K562 (cell line): ENCODE data around the gene OMP. TPM values are rescaled to one million over a fixed set of nuclear protein-coding genes. Genes with fewer than 3 reads are reported as not detected.

ENCODE experiments used
- ATAC-seq: fragments of 200-7000 bp; cut with Tn5 transposase; 3 replicates; pipeline ENCODE4 v1.9.1; 2020; ENCODE audit warnings: moderate library complexity
- BruUV-seq: library from RNA; stranded (reverse); fragments of 400-500 nt; replicated peaks from 2 replicates; lab custom pipeline; 2021; lab: Mats Ljungman, UMichigan
- CTCF ChIA-PET: fragments of 300-600 bp; formaldehyde crosslinking; extraction: SDS; loops from one replicate; lab custom pipeline; 2021; ENCODE audit warnings: low intra/inter-chr PET ratio; lab: Yijun Ruan, JAX
- POLR2A ChIA-PET: fragments of 300-600, 350-650 bp; sonication (Branson Sonifier 250); formaldehyde crosslinking; extraction: SDS; loops from one replicate; lab custom pipeline; 2021; ENCODE audit warnings: antibody characterized with exemption, inconsistent platforms; lab: Yijun Ruan, JAX
- DNase-seq, 4 experiments: peaks; one replicate each; pipeline versions ENCODE4 v3.0.0 to v3.0.0-alpha.2; 2011 to 2018; ENCODE audit warnings: low spot score in 3 of 4, mixed read lengths in 3 of 4; ENCODE audit errors: extremely low read depth in 1 of 4
- FAIRE-seq: peaks from 2 replicates; lab custom pipeline; 2011; peaks lifted over from hg19 to GRCh38; lab: Jason Lieb, UNC
- H2AFZ ChIP-seq: 2 replicates; pipeline ENCODE4 v1.6.0; 2011; ENCODE audit warnings: low read depth, low read length, control low read depth, inconsistent platforms
- H3K27ac ChIP-seq: fragments of 200-600 bp; 3 replicates; pipeline ENCODE4 v1.8.0; 2011; ENCODE audit warnings: low read depth, mild to moderate bottlenecking, control low read depth, inconsistent platforms, low read length, moderate library complexity, mixed read lengths; ENCODE audit errors: extremely low read depth
- H3K27me3 ChIP-seq, 2 experiments: fragments of 300-600 bp in 1 of 2; 2 replicates in 1 of 2; 3 replicates in 1 of 2; pipeline versions ENCODE4 v1.6.0 to v1.8.0; 2011; ENCODE audit warnings: inconsistent platforms in 2 of 2, low read length in 2 of 2, mild to moderate bottlenecking in 1 of 2, mixed read lengths in 1 of 2, moderate library complexity in 1 of 2; ENCODE audit not compliant: control insufficient read depth in 2 of 2, insufficient read depth in 2 of 2
- H3K36me3 ChIP-seq: fragments of 300-600 bp; 3 replicates; pipeline ENCODE4 v1.8.0; 2011; ENCODE audit warnings: mild to moderate bottlenecking, low read length, inconsistent platforms; ENCODE audit not compliant: control insufficient read depth, insufficient read depth
- H3K4me1 ChIP-seq, 2 experiments: fragments of 200-600 bp in 1 of 2; replicated peaks in 1 of 2; 2 replicates in 1 of 2; 3 replicates in 1 of 2; pipeline versions ENCODE4 v1.5.1 to v1.8.0; 2011; ENCODE audit warnings: inconsistent platforms in 2 of 2, low read length in 2 of 2, mild to moderate bottlenecking in 1 of 2, mixed read lengths in 1 of 2, moderate library complexity in 1 of 2; ENCODE audit not compliant: control insufficient read depth in 2 of 2, insufficient read depth in 2 of 2
- H3K4me2 ChIP-seq: 2 replicates; pipeline ENCODE4 v1.6.1; 2011; ENCODE audit warnings: low read length, control low read depth, inconsistent platforms, mixed read lengths; ENCODE audit not compliant: insufficient read depth
- H3K4me3 ChIP-seq: fragments of 200-600 bp; sonication (generic), shearing (Covaris generic); 2 replicates; pipeline ENCODE4 v1.5.1; 2016; ENCODE audit warnings: control low read depth, inconsistent platforms
- H3K79me2 ChIP-seq: fragments of 200-600 bp; 3 replicates; pipeline ENCODE4 v1.8.0; 2011; ENCODE audit warnings: low read length, inconsistent platforms; ENCODE audit not compliant: control insufficient read depth, insufficient read depth
- H3K9ac ChIP-seq, 2 experiments: 2 replicates each; pipeline versions ENCODE4 v1.6.0 to v1.6.1; 2011; ENCODE audit warnings: low read depth in 2 of 2, low read length in 2 of 2, control low read depth in 1 of 2, inconsistent platforms in 1 of 2, mild to moderate bottlenecking in 1 of 2, mixed read lengths in 1 of 2; ENCODE audit not compliant: insufficient read depth in 1 of 2
- H3K9me1 ChIP-seq: one replicate; pipeline ENCODE4 v1.6.0; 2011; ENCODE audit warnings: inconsistent platforms, mild to moderate bottlenecking, low read length, moderate library complexity; ENCODE audit not compliant: control insufficient read depth, insufficient read depth
- H3K9me3 ChIP-seq: replicated peaks from 2 replicates; pipeline ENCODE4 v1.5.1; 2011; ENCODE audit warnings: low read depth, low read length, inconsistent platforms; ENCODE audit not compliant: control insufficient read depth, insufficient read depth
- H4K20me1 ChIP-seq: replicated peaks from 2 replicates; pipeline ENCODE4 v1.6.1; 2011; ENCODE audit warnings: low read length, inconsistent platforms, mixed read lengths; ENCODE audit not compliant: control insufficient read depth, insufficient read depth
- BACH1 ChIP-seq: fragments of 200-800 bp; sonication (Bioruptor generic); IDR thresholded peaks from 2 replicates; pipeline ENCODE4 v1.6.1; 2016; ENCODE audit warnings: missing genetic modification characterization, missing compliant biosample characterization
- E2F8 ChIP-seq: fragments of 450-650 bp; IDR thresholded peaks from 2 replicates; pipeline ENCODE4 v1.7.1; 2018; ENCODE audit warnings: mild to moderate bottlenecking, low read depth; ENCODE audit not compliant: partially characterized antibody
- ELF2 ChIP-seq: fragments of 250-450 bp; sonication (Bioruptor Pico); IDR thresholded peaks from 2 replicates; pipeline ENCODE4 v1.5.0; 2021; ENCODE audit warnings: mild to moderate bottlenecking
- GATAD2B ChIP-seq: fragments of 450-650 bp; IDR thresholded peaks from 2 replicates; pipeline ENCODE4 v1.6.1; 2017; ENCODE audit warnings: mild to moderate bottlenecking, borderline replicate concordance
- HMGXB4 ChIP-seq: sonication (generic); formaldehyde crosslinking; IDR thresholded peaks from 2 replicates; pipeline ENCODE4 v1.8.1; 2023; ENCODE audit warnings: mild to moderate bottlenecking, missing genetic modification reagents
- MIER1 ChIP-seq: fragments of 450-650 bp; IDR thresholded peaks from 2 replicates; pipeline ENCODE4 v1.6.1; 2016; ENCODE audit warnings: antibody characterized with exemption, mild to moderate bottlenecking, low read depth
- NEUROD1 ChIP-seq: fragments of 150-350 bp; IDR thresholded peaks from 2 replicates; pipeline ENCODE4 v1.6.1; 2014; ENCODE audit warnings: borderline replicate concordance, low read length, low read depth; ENCODE audit not compliant: partially characterized antibody
- NFIC ChIP-seq: fragments of 450-650 bp; IDR thresholded peaks from 2 replicates; pipeline ENCODE4 v1.6.1; 2017; ENCODE audit warnings: mild to moderate bottlenecking, inconsistent platforms
- PCBP1 ChIP-seq: fragments of 200-400 bp; formaldehyde crosslinking; IDR thresholded peaks from 2 replicates; pipeline ENCODE4 v1.6.1; 2018; ENCODE audit warnings: mild to moderate bottlenecking, low read depth, low read length; ENCODE audit not compliant: poor library complexity, severe bottlenecking
- PHB2 ChIP-seq: fragments of 450-650 bp; IDR thresholded peaks from 2 replicates; pipeline ENCODE4 v1.6.1; 2017; ENCODE audit warnings: low read depth
- SMAD3 ChIP-seq: fragments of 450-650 bp; formaldehyde crosslinking; conservative IDR thresholded peaks from 2 replicates; pipeline ENCODE4 v1.4.0; 2020; ENCODE audit warnings: mild to moderate bottlenecking
- SUPT5H ChIP-seq: fragments of 450-650 bp; IDR thresholded peaks from 2 replicates; pipeline ENCODE4 v1.6.1; 2016
- TBP ChIP-seq: optimal IDR thresholded peaks from 2 replicates; pipeline ENCODE3; 2011; ENCODE audit warnings: low read depth, low read length, improper control_type of control experiment
- TRIM25 ChIP-seq: fragments of 450-650 bp; IDR thresholded peaks from 2 replicates; pipeline ENCODE4 v1.7.0; 2016; ENCODE audit warnings: borderline replicate concordance
- ZFX ChIP-seq: sonication (generic); formaldehyde crosslinking; IDR thresholded peaks from 2 replicates; pipeline ENCODE4 v1.8.0; 2022; ENCODE audit warnings: mild to moderate bottlenecking, missing genetic modification reagents, moderate library complexity
- ZNF274 ChIP-seq: IDR thresholded peaks from 2 replicates; pipeline ENCODE4 v1.6.1; 2011; ENCODE audit warnings: low read depth, mild to moderate bottlenecking, low read length, moderate library complexity, borderline replicate concordance
- ZNF696 ChIP-seq: fragments of 250-450 bp; sonication (Bioruptor Pico); conservative IDR thresholded peaks from 2 replicates; pipeline ENCODE4 v1.4.0; 2020; ENCODE audit warnings: mild to moderate bottlenecking, moderate library complexity
- ZNF76 ChIP-seq: fragments of 250-450 bp; sonication (Bioruptor Pico); IDR thresholded peaks from 2 replicates; pipeline ENCODE4 v1.4.0; 2020; ENCODE audit warnings: mild to moderate bottlenecking, moderate library complexity, borderline replicate concordance
- WGBS: fragments of 100-300 bp; shearing (Covaris generic); methylation state at CpG from one replicate; pipeline ENCODE4 v1.1.6; 2016; ENCODE audit warnings: low coverage, mixed read lengths; ENCODE audit not compliant: insufficient coverage; ENCODE audit errors: missing lambda C conversion rate; 5-methylcytosine and 5-hydroxymethylcytosine counted together
- in situ Hi-C: fragments of 300-500 bp; cut with MboI; formaldehyde crosslinking; loops from 4 replicates; pipeline ENCODE4 v1.15.0; 2018; ENCODE audit warnings: inconsistent platforms, mixed read lengths
- intact Hi-C: fragments of 100-400 bp; cut with micrococcal nuclease; formaldehyde crosslinking; loops from 2 replicates; pipeline ENCODE4 v1.14.2; 2022
- polyA plus RNA-seq, 8 experiments: library from polyadenylated mRNA; depleted of rRNA in 4 of 8; stranded (reverse) in 5 of 8; unstranded in 3 of 8; fragments of >200 nt; fragmentation: Nextera tagmentation in 2 of 8; fragmentation: Illumina TruSeq in 1 of 8; extraction: Ambion mirVana in 2 of 8; extraction: Trizol in 1 of 8; gene quantifications; 2 replicates each; pipeline versions ENCODE4 v1.2.1 to v1.2.3, GENCODE V29; 2011 to 2014; ENCODE audit warnings: inconsistent platforms in 1 of 8, missing spikeins in 1 of 8
- total RNA-seq, 7 experiments: library from RNA; depleted of rRNA in 6 of 7; stranded (reverse); fragments of >200 nt in 6 of 7; fragmentation: Illumina TruSeq in 2 of 7; extraction: Trizol in 2 of 7; gene quantifications; 2 replicates each; pipeline versions ENCODE4 v1.2.1 to v1.2.3, GENCODE V29; 2011 to 2021; ENCODE audit warnings: low replicate concordance in 1 of 7

The OMP gene
- total and polyA plus RNA-seq, 9 of the 15 experiments (the other 6 are each of a cell fraction or from before 2014, with no cell fraction given): not detected

- ChIA-PET POLR2A (no interaction called here), CTCF (interaction anchor here (3.8 kb wide), 1 partner anchor 65 kb away, joined by 25 read pairs; no protein-coding TSS in a partner anchor)
- in situ Hi-C loops (no loop called here), intact Hi-C loops (loop anchor here (2.0 to 5.0 kb wide), 3 partner anchors 21 to 190 kb away; no protein-coding TSS in a partner anchor)
- no peaks in the 10 kb centered on the region for H3K9me3 ChIP-seq
- WGBS: 2% methylated on average over 6 of the region's 6 CpGs
- peaks cover 0 to 17% of the 10 kb centered on the region in 2 experiments; a peak in 2 of 5 replicates for H3K4me1 ChIP-seq
- H3K4me2 ChIP-seq: no peak overlapping the region
- H3K27me3 ChIP-seq: peaks cover 12 to 71% of the 10 kb centered on the region in 2 experiments; a peak in 4 of 5 replicates
- no TSS peak for BruUV-seq
- no peaks in the 10 kb centered on the region for H3K79me2 ChIP-seq
- DNase-seq: no peak
- H3K9me1 ChIP-seq: no peaks in the 10 kb centered on the region
- H3K4me3 ChIP-seq: no peak overlapping the region
- 0 out of 4 replicates have a peak overlapping the region, but pooled peaks of 1 of the 2 experiments have one; percentile 20 for H3K9ac ChIP-seq
- no peak for ATAC-seq
- no peak for FAIRE-seq
- H2AFZ ChIP-seq: no peak overlapping the region
- no peak overlapping the region for H3K27ac ChIP-seq
- no peaks in the 10 kb centered on the region for H3K36me3 ChIP-seq
- H4K20me1 ChIP-seq: no peaks in the 10 kb centered on the region
- TF ChIP-seq TRIM25 (no peak), NFIC (no peak), NEUROD1 (no peak), ELF2 (no peak), MIER1 (no peak), GATAD2B (no peak), ZNF696 (CRISPR knock-in tag) (no peak), SUPT5H (no peak), PCBP1 (no peak), TBP (no peak), PHB2 (no peak), BACH1 (tag) (no peak), E2F8 (no peak), SMAD3 (CRISPR knock-in tag) (no peak), ZNF76 (no peak), HMGXB4 (no peak), ZFX (CRISPR knock-in tag) (no peak), ZNF274 (no peak)
Observed at GRCh38 chr11:77111946-77112345, 9.3 kb downstream of the OMP start.
